ENCODE results near the gene C12orf76.

DNA sequence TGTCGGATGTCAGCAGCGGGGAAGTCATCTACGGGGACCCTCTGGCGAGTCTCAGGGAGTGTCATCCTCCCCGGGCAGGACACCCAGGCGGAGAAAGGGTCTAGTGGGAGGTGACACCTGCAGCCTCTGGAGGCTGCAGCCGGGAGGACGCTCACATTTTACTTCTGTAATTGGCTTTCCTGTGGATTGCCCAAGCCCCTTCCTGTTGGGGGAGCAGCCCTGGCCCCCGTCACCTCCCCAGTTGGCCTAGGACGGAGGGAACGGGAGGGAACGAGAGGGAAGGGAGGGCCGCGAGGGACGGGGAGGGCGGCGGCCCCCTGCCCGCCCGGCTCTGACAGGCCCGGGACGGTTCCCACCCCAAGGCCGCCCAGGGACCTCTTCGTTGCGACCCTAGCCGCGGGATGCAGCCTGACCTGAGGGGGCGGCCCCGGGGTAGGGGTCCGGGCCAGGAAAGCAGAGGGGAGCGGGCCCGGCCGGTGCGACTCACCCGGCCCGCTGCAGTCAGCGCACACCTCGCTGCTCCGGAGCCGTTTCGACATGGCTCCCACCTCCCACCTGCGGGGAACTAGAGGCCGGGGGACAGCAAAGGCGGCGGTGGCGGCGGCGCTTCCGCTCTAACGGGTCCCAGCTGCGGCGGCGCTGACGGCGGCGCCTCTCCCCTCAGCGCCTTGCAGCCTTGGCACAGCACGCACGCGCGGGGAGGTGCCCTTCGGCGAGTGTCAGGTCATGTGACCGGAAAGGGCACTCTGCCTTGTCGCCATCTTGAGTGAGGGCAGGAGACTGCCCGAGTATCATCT is 52.4 kb downstream of the C12orf76 start, which contains the start of gene GIT2:
- TF ChIP-seq, protein P1, sequence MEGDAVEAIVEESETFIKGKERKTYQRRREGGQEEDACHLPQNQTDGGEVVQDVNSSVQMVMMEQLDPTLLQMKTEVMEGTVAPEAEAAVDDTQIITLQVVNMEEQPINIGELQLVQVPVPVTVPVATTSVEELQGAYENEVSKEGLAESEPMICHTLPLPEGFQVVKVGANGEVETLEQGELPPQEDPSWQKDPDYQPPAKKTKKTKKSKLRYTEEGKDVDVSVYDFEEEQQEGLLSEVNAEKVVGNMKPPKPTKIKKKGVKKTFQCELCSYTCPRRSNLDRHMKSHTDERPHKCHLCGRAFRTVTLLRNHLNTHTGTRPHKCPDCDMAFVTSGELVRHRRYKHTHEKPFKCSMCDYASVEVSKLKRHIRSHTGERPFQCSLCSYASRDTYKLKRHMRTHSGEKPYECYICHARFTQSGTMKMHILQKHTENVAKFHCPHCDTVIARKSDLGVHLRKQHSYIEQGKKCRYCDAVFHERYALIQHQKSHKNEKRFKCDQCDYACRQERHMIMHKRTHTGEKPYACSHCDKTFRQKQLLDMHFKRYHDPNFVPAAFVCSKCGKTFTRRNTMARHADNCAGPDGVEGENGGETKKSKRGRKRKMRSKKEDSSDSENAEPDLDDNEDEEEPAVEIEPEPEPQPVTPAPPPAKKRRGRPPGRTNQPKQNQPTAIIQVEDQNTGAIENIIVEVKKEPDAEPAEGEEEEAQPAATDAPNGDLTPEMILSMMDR (IDR thresholded peaks at IDR 0.05; ENCODE audit: insufficient read depth, low read length): no peak
- peak; percentile 82 for TF ChIP-seq POLR2AphosphoS5 (IDR thresholded peaks at IDR 0.05; ENCODE audit: low read depth)
- TF ChIP-seq, protein P2, sequence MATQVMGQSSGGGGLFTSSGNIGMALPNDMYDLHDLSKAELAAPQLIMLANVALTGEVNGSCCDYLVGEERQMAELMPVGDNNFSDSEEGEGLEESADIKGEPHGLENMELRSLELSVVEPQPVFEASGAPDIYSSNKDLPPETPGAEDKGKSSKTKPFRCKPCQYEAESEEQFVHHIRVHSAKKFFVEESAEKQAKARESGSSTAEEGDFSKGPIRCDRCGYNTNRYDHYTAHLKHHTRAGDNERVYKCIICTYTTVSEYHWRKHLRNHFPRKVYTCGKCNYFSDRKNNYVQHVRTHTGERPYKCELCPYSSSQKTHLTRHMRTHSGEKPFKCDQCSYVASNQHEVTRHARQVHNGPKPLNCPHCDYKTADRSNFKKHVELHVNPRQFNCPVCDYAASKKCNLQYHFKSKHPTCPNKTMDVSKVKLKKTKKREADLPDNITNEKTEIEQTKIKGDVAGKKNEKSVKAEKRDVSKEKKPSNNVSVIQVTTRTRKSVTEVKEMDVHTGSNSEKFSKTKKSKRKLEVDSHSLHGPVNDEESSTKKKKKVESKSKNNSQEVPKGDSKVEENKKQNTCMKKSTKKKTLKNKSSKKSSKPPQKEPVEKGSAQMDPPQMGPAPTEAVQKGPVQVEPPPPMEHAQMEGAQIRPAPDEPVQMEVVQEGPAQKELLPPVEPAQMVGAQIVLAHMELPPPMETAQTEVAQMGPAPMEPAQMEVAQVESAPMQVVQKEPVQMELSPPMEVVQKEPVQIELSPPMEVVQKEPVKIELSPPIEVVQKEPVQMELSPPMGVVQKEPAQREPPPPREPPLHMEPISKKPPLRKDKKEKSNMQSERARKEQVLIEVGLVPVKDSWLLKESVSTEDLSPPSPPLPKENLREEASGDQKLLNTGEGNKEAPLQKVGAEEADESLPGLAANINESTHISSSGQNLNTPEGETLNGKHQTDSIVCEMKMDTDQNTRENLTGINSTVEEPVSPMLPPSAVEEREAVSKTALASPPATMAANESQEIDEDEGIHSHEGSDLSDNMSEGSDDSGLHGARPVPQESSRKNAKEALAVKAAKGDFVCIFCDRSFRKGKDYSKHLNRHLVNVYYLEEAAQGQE (IDR thresholded peaks at IDR 0.05; ENCODE audit: insufficient replicate concordance, low read depth): no peak
